GM10847 (cell line): Measurements from ENCODE around the gene FALEC.

Experiments
- POLR2A ChIP-seq: IDR thresholded peaks from 2 replicates; pipeline ENCODE4 v1.6.1; 2011; ENCODE audit not compliant: insufficient read length; ENCODE audit errors: extremely low read depth

Gene FALEC

DNA sequence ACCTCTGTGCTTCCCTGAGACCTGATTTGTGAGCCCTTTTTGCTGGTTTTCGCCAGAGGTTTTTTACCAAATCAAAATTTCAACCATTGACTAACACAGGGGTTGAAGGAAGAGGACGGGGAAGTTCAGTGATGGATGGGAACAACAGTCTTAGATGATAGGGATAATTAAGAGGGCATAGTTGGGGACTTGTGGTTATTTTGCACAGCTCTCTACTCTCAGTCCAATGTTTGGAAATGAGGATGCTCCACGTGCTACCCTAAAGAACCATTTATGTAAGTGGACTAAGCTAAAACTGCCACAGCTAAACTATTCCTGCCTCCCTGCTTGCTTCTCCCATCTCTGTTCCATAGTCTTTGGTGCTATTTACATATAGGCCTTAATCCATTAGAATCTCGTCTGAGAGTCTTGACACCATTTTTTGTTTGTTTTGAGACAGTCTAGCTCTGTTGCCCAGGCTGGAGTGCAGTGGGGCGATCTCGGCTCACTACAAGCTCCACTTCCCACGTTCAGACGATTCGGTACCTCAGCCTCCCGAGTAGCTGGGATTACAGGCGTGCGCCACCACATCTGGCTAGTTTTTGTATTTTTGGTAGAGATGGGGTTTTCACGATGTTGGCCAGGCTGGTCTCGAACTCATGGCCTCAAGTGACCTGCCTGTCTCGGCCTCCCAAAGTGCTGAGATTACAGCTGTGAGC, 64.5 kb downstream of the FALEC start:
- no peak for TF ChIP-seq POLR2A

DNA sequence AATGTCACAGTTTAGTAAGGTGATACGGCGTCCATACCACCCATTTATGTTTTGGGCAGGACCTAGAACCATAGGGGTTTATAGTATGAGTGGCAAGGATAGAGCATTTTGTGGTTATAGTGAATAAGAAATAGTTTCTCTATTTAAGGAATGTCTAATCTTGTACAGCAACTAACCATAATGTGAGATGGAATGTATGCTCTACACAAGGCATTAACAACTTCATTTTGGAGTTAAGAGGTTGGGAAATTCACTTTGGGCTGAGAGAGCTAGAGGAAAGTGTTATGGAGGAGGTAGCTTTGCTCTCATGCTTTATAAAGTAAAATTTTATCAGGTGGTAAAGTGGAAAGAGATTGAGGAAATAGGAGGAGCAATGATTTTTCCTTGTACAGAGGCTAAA, 66.8 kb downstream of the FALEC start:
- no peak for TF ChIP-seq POLR2A
